ENCODE results near the gene TMEM116.
"Not testable (repeated sequence)": the region's sequence is repeated elsewhere in the genome, so short reads cannot be mapped to it uniquely, and the experiment has no call there.

Gene TMEM116

GRCh38 chr12:111975161-111975931 lies 37.6 kb downstream of the TMEM116 start:
- no peak for DNase-seq

GRCh38 chr12:111971800-111972199 lies 41.2 kb downstream of the TMEM116 start:
- DNase-seq, result no peak

- DNase-seq, result no peak
These were observed 48.0 kb downstream of the TMEM116 start for GRCh38 chr12:111964935-111965334.

GRCh38 chr12:111959518-111959917 lies 53.4 kb downstream of the TMEM116 start:
- DNase-seq, result not testable (repeated sequence)

GRCh38 chr12:111957224-111957623 lies 55.7 kb downstream of the TMEM116 start:
- DNase-seq, result not testable (repeated sequence)

GRCh38 chr12:111954969-111955368 lies 58.0 kb downstream of the TMEM116 start:
- DNase-seq, result no peak

GRCh38 chr12:111953455-111953854 lies 59.5 kb downstream of the TMEM116 start:
- no peak for DNase-seq

GRCh38 chr12:111952084-111952787 lies 60.7 kb downstream of the TMEM116 start:
- not testable (repeated sequence) for DNase-seq

GRCh38 chr12:111950961-111951676 lies 61.8 kb downstream of the TMEM116 start:
- DNase-seq, result not testable (repeated sequence)

- DNase-seq, result no peak
These were observed 69.0 kb downstream of the TMEM116 start for GRCh38 chr12:111943929-111944328.

GRCh38 chr12:111942557-111942956 lies 70.4 kb downstream of the TMEM116 start:
- DNase-seq, result no peak

GRCh38 chr12:111937429-111937828 lies 75.5 kb downstream of the TMEM116 start:
- no peak for DNase-seq

- DNase-seq, result no peak
These were observed 76.1 kb downstream of the TMEM116 start for GRCh38 chr12:111936869-111937268.

- DNase-seq, result no peak
These were observed 80.7 kb downstream of the TMEM116 start for GRCh38 chr12:111932241-111932640.

GRCh38 chr12:111927346-111927745 lies 85.6 kb downstream of the TMEM116 start:
- DNase-seq, result no peak

- DNase-seq, result no peak
These were observed 86.3 kb downstream of the TMEM116 start for GRCh38 chr12:111926631-111927030.

- no peak for DNase-seq
These were observed 87.8 kb downstream of the TMEM116 start for GRCh38 chr12:111925171-111925570.

- DNase-seq, result no peak
These were observed 105.2 kb downstream of the TMEM116 start for GRCh38 chr12:111907740-111908139.

GRCh38 chr12:111905502-111905901 lies 107.5 kb downstream of the TMEM116 start:
- no peak for DNase-seq

- no peak for DNase-seq
These were observed 108.5 kb downstream of the TMEM116 start for GRCh38 chr12:111904446-111904975.

GRCh38 chr12:111901182-111901581 lies 111.8 kb downstream of the TMEM116 start:
- DNase-seq, result no peak

GRCh38 chr12:111894556-111894955 lies 118.4 kb downstream of the TMEM116 start:
- DNase-seq, result no peak

GRCh38 chr12:111893287-111893686 lies 119.7 kb downstream of the TMEM116 start:
- DNase-seq, result no peak
